PC-3 (cell line): ENCODE data around the gene DTNBP1. TPM values are rescaled to one million over a fixed set of nuclear protein-coding genes. Genes with fewer than 3 reads are reported as not detected.

ENCODE experiments used
- ATAC-seq: fragments of 200-7000 bp; cut with Tn5 transposase; 2 replicates; pipeline ENCODE4 v1.9.1; 2020; ENCODE audit warnings: mild to moderate bottlenecking, moderate library complexity
- BruUV-seq: library from RNA; stranded (reverse); fragments of 400-500 nt; replicated peaks from 2 replicates; lab custom pipeline; 2021; lab: Mats Ljungman, UMichigan
- CTCF ChIA-PET: fragments of 300-600 bp; sonication (Branson Sonifier 250); formaldehyde crosslinking; loops from one replicate; lab custom pipeline; 2022; ENCODE audit warnings: antibody characterized with exemption; lab: Charles Lee
- POLR2A ChIA-PET: fragments of 300-600 bp; sonication (Branson Sonifier 250); formaldehyde crosslinking; loops from one replicate; lab custom pipeline; 2022; ENCODE audit warnings: antibody characterized with exemption; ENCODE audit not compliant: unreplicated experiment; lab: Charles Lee
- DNase-seq: peaks from one replicate; pipeline ENCODE4 v3.0.0-alpha.2; 2015
- H2AFZ ChIP-seq: fragments of 300-600 bp; sonication (generic); 2 replicates; pipeline ENCODE4 v1.6.0; 2016; ENCODE audit warnings: antibody characterized with exemption, low read length
- H3F3A ChIP-seq: fragments of 300-600 bp; sonication (generic); one replicate; pipeline ENCODE4 v1.6.0; 2017; ENCODE audit warnings: antibody characterized with exemption, low read length, control low read depth, mild to moderate bottlenecking; ENCODE audit not compliant: unreplicated experiment
- H3K27ac ChIP-seq: fragments of 300-600 bp; sonication (generic); 2 replicates; pipeline ENCODE4 v1.5.1; 2016; ENCODE audit warnings: mild to moderate bottlenecking, low read length
- H3K27me3 ChIP-seq: fragments of 300-600 bp; sonication (generic); 2 replicates; pipeline ENCODE4 v1.6.1; 2016; ENCODE audit warnings: low read length, mixed read lengths
- H3K36me3 ChIP-seq: fragments of 300-600 bp; sonication (generic); 2 replicates; pipeline ENCODE4 v1.6.1; 2016; ENCODE audit warnings: low read depth, mixed run types, low read length, mixed read lengths
- H3K4me1 ChIP-seq: fragments of 300-600 bp; sonication (generic); 2 replicates; pipeline ENCODE4 v1.5.1; 2016; ENCODE audit warnings: low read length; ENCODE audit not compliant: insufficient read depth
- H3K4me2 ChIP-seq: fragments of 300-600 bp; sonication (generic); 2 replicates; pipeline ENCODE4 v1.6.0; 2016; ENCODE audit warnings: low read length
- H3K4me3 ChIP-seq: fragments of 300-600 bp; sonication (generic); 2 replicates; pipeline ENCODE4 v1.5.1; 2016; ENCODE audit warnings: mild to moderate bottlenecking, low read length, mixed read lengths
- H3K79me2 ChIP-seq: fragments of 300-600 bp; sonication (generic); 2 replicates; pipeline ENCODE4 v1.6.1; 2017; ENCODE audit warnings: low read length, mixed read lengths
- H3K9ac ChIP-seq: fragments of 300-600 bp; sonication (generic); 2 replicates; pipeline ENCODE4 v1.6.0; 2016; ENCODE audit warnings: mild to moderate bottlenecking, low read length
- H3K9me2 ChIP-seq: fragments of 300-600 bp; sonication (generic); replicated peaks from 2 replicates; pipeline ENCODE4 v1.6.1; 2016; ENCODE audit warnings: mixed run types, low read length, mixed read lengths
- H3K9me3 ChIP-seq: fragments of 300-600 bp; sonication (generic); 2 replicates; pipeline ENCODE4 v1.6.1; 2016; ENCODE audit warnings: low read length, mixed read lengths
- H4K20me1 ChIP-seq: fragments of 300-600 bp; sonication (generic); 2 replicates; pipeline ENCODE4 v1.6.1; 2016; ENCODE audit warnings: low read length, mixed read lengths
- EZH2 ChIP-seq: fragments of 300-600 bp; sonication (generic); IDR thresholded peaks from one replicate; pipeline ENCODE4 v1.6.1; 2017; ENCODE audit warnings: antibody characterized with exemption, mild to moderate bottlenecking, low read length; ENCODE audit not compliant: unreplicated experiment
- EZH2phosphoT487 ChIP-seq: fragments of 300-600 bp; sonication (generic); IDR thresholded peaks from 2 replicates; pipeline ENCODE4 v1.6.1; 2018; ENCODE audit warnings: mild to moderate bottlenecking, antibody characterized with exemption, low read length, borderline replicate concordance
- intact Hi-C: fragments of 100-400 bp; cut with micrococcal nuclease; formaldehyde crosslinking; loops from 2 replicates; pipeline ENCODE4 v1.9.0; 2023
- total RNA-seq: library from RNA; depleted of rRNA; stranded (reverse); fragments of >200 nt; gene quantifications from 2 replicates; pipeline ENCODE4 v1.2.3, GENCODE V29; 2014
- TF ChIP-seq, protein P1 (sequence below): fragments of 300-600 bp; sonication (generic); conservative IDR thresholded peaks from 2 replicates; pipeline ENCODE4 v1.5.1; 2017; ENCODE audit warnings: antibody characterized with exemption, low read depth, mild to moderate bottlenecking, low read length

Gene DTNBP1
- total RNA-seq, 1 experiment from 2014 or later, result 7.9 TPM

DNA sequence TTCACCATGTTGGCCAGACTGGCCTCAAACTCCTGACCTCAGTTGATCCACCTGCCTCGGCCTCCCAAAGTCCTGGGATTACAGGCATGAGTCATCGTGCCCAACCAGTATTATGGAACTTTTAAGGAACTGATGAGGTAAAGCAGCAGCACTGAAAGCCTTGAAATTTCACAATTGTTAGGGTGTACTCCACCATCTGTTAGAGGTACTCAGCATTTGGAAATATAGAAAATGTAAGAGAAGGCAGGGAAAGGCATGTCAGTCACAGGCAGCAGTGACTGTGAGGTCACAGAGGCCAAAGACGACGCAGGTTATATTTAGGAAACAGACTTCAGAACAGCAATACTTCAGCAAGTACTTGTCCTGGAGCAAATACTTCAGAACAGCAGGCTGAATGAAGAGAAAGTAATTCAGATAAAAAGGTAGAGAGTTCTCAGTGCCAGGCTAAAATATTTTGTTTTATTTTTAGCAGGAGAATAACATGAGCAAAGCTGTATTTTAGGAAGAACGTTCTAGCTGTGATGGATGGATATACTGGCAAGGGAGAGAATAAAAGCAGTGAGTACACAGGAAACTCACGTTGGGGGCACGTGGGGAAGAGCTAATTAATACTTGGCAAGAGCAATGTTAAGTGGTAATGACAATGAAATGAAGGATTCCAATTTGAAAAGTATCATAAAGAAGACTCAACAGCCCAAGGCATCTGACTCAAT, 67.2 kb downstream of the DTNBP1 start:
- BruUV-seq, result no TSS peak

DNA sequence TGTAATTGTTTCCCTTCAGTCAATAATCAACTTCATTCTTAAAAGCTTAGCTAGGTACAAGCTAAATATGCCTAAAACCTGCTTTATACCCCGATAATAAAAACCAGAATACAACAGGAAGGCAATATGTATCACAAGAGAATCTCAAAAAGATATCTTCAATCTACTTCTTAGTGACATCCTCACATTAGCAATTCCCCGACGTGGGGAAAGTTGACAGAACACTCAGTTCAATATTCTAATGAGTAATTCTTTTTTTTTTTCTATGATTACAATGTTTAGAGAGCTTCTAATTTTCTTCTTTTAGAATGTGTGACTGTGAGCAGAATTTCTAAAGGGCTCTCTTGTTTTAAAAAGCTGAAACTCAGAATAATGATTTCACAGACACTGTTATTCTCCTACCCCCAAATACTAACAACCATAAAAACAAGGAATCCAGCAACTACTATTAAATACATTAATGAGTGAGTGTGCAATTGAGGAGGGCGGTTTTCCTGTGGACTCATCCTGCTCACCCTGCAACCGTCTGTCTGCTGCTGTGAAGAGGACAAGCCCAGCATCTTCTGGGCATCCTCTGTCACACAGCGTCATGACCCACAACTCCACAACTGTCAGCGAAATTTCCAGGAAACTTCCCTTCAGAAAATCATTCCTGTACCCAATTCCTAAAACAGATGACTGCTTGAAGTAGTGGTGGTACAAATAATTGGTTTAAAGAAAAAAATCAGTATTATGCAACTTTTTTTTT, 68.1 kb downstream of the DTNBP1 start:
- Histone ChIP-seq H3K4me2 (no peak overlapping the region), H3K4me1 (no peaks in the 10 kb centered on the region), H3F3A (no peaks in the 10 kb centered on the region), H3K4me3 (no peak overlapping the region), H4K20me1 (no peaks in the 10 kb centered on the region), H3K9me3 (no peaks in the 10 kb centered on the region), H3K27me3 (no peaks in the 10 kb centered on the region), H3K9me2 (no peaks in the 10 kb centered on the region), H3K9ac (no peak overlapping the region), H3K79me2 (no peaks in the 10 kb centered on the region), H3K27ac (no peak overlapping the region), H2AFZ (no peak overlapping the region), H3K36me3 (no peaks in the 10 kb centered on the region)
- ATAC-seq (no peak), DNase-seq (no peak)
- intact Hi-C loops, result no loop called here
- no peak for TF ChIP-seq EZH2
- no peak for TF ChIP-seq EZH2phosphoT487
- TF ChIP-seq, protein P1, sequence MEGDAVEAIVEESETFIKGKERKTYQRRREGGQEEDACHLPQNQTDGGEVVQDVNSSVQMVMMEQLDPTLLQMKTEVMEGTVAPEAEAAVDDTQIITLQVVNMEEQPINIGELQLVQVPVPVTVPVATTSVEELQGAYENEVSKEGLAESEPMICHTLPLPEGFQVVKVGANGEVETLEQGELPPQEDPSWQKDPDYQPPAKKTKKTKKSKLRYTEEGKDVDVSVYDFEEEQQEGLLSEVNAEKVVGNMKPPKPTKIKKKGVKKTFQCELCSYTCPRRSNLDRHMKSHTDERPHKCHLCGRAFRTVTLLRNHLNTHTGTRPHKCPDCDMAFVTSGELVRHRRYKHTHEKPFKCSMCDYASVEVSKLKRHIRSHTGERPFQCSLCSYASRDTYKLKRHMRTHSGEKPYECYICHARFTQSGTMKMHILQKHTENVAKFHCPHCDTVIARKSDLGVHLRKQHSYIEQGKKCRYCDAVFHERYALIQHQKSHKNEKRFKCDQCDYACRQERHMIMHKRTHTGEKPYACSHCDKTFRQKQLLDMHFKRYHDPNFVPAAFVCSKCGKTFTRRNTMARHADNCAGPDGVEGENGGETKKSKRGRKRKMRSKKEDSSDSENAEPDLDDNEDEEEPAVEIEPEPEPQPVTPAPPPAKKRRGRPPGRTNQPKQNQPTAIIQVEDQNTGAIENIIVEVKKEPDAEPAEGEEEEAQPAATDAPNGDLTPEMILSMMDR, result no peak
- POLR2A ChIA-PET, result interaction anchor here (0.7 kb wide), 1 partner anchor 73 kb away, joined by 4 read pairs; no protein-coding TSS in a partner anchor
- CTCF ChIA-PET, result no interaction called here
- BruUV-seq, result no TSS peak

More for the DNA sequence above, 67.2 kb downstream of the DTNBP1 start:
- no peaks in the 10 kb centered on the region for H3K27me3 ChIP-seq
- ChIA-PET POLR2A (no interaction called here), CTCF (interaction anchor here (0.7 kb wide), 1 partner anchor 918 kb away, joined by 3 read pairs; no protein-coding TSS in a partner anchor)
- TF ChIP-seq EZH2 (no peak), EZH2phosphoT487 (no peak)
- TF ChIP-seq, protein P1, result no peak
- no peaks in the 10 kb centered on the region for H3K9me3 ChIP-seq
- no peaks in the 10 kb centered on the region for H3K79me2 ChIP-seq
- H3K9me2 ChIP-seq, result no peaks in the 10 kb centered on the region
- no peaks in the 10 kb centered on the region for H3F3A ChIP-seq
- no peaks in the 10 kb centered on the region for H4K20me1 ChIP-seq
- intact Hi-C loops, result no loop called here
- no peak for DNase-seq
- no peak overlapping the region for H3K4me2 ChIP-seq
- H3K9ac ChIP-seq, result no peak overlapping the region
- no peak overlapping the region for H2AFZ ChIP-seq
- H3K27ac ChIP-seq, result no peak overlapping the region
- ATAC-seq, result no peak
- H3K4me3 ChIP-seq, result no peak overlapping the region
- H3K36me3 ChIP-seq, result no peaks in the 10 kb centered on the region
- H3K4me1 ChIP-seq, result no peaks in the 10 kb centered on the region
